HG03196 (cell line): ENCODE results near the gene MORC1.

ENCODE experiments used
- ATAC-seq: cut with Tn5 transposase; IDR thresholded peaks from one replicate; pipeline ENCODE4 v1.9.1; 2021; ENCODE audit not compliant: unreplicated experiment

Gene MORC1

DNA sequence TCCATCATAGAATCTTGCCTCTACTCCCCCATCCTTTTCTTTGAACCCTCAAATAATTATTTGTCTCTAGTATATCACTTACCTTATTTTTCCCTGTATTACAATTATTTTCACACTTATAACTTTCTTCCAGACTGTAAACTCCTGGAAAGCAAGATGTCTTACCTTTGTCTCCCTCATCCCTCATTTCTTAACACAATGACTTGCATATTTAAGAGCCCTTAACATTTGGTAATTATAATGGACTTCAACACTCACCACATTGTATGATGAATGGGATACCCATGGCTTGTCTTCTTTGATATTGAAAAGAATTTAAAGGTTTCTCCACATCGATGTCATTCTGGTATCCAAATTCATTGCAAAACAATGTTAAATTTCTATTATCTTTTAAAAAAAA is 82.9 kb downstream of the MORC1 start:
- no peak for ATAC-seq

DNA sequence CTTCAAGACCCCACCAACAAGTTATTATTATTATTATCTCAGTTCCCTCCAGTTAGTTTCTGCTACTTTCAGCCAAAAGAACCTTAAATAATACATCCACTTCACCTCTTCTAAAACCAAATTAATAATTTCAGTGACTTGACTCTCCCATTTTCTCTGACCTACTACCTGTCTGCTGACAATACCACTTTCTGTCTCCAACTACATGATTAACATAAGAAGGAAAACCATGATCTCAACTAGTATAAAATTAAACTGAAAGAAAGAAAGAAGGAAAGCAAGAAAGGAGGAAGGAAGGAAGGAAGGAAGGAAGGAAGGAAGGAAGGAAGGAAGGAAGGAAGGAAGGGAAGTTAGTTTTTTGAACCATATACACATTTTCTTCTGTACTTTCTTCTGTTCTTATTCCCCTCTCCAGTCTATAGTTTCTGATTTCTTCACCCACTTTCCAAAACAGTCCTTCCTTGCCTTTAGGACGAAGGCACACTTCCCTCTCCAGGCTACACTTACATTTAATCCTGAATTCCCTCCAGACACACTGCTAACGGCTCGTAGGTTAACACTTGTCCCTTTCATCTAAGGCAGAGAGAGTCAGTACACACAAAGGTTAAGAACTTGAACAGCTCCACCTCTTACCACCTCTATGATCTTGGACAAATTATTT is 84.8 kb downstream of the MORC1 start:
- no peak for ATAC-seq

DNA sequence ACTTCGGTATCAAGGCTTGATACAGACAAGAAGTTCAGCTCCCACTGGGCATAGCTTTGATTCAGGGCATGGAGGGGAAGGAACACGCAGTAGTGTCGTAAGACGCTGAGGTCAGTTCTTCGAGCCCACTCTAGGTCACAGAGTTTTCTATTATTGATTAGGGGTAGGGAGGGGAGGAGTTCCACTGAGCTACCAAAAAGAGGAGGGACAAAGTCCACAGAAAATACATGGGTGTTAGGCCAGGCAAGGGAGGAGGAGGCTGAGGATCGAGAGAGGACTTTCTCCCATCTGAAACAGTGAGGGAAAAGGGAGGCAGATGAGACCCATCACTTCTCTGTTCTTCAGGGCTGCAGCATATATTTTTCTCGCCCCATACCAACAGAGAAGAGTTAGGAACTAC is 89.2 kb downstream of the MORC1 start:
- no peak for ATAC-seq

DNA sequence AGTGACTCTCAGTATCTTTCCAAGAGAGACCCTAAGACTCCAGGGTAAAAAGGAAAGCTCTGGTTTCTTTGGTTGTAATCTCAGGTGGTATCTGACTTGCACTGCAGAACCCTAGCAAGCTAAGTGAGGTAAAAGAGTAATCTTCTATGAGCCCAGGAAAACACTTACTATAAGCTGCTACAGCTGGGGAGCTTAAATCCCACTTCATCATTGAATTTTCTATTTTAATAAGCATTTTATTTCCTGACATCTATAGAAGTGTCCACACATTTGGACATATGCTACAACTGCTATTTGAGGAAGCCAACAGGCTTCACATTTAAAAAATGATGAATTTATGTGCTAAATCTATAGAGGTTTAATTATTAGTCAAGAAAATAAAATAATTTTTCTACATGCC is 91.1 kb downstream of the MORC1 start:
- no peak for ATAC-seq

DNA sequence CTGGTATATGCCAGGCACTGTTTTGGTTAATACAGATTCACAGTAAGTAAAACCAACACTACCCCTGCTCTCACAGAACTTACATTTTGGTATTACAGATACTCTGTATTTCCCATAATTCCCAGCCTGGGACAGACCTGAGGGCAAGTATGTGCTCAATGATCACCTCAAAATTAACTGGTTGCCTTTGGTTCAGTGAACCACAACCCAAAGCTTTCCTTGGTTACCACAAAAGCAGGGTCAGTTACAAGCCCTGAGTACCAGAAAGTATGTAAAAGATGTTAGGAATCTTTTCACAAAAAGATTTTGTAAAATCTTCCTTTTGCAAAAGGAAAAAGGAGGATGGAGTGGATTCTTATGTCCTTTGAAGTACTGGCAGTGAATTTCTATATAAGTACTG is 92.0 kb downstream of the MORC1 start:
- ATAC-seq: no peak

DNA sequence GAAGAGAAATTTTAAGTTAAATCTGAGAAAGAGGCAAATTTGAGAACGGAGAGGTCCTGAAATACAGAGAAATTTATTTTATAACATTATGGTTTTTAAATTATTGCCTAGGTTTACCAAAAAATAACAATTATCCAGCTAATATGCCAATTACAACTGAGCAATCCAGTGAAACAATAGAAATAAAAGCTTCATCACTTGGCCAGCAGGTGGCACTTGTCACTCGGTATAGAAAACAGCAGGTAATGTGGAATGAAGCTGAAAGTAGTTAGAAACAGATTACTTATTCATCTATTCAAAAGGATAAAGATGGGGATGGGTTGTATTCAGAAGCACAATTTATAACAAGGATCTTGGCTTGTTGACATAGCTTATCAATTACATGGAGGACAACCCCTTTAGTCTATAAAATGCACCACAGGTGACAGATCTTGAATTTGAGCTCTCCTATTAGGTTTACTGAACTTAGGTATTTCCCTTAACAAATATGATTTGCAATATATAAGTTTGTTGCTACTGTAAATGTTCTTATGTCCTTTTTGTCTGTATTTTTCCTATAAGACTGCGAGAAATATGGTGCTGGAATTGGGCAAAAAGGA is 94.2 kb downstream of the MORC1 start:
- ATAC-seq: peak; percentile 88

DNA sequence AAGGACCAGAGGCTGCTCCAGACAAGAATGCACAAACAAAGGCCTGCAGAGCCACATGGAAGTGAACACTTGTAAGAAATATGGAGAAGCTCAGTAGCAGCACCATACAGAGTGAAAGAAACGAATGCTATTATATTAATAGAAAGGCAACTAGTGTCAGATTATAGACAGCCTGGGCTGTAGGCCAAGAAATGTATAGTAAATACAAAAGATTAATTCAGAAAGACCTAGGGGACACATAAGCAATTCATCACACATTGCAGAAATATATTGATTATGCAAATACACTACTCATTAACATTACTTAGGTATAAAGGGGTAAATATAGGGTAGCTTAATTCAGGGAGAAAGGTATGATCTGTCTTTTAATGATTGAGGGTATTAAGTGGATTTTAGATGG is 94.8 kb downstream of the MORC1 start:
- no peak for ATAC-seq

DNA sequence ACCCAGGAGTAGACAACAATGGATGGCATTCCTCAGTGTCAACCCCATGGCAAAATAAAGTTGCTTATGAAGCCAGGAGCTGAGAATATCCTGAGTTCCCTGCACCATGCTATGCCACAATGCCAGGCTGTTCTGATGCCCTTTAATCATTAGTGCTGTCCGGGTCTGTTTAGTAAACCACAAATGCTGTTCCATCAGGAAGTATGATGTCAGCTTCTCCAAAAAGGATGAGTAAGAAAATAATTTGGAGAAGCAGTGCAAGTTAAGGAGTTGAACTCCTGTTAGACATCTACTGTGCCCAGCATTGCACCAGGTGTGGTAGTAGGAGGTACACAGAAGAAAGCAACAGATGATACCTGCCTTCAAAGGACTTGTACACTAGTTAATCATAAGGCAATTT is 96.4 kb downstream of the MORC1 start:
- ATAC-seq: no peak

DNA sequence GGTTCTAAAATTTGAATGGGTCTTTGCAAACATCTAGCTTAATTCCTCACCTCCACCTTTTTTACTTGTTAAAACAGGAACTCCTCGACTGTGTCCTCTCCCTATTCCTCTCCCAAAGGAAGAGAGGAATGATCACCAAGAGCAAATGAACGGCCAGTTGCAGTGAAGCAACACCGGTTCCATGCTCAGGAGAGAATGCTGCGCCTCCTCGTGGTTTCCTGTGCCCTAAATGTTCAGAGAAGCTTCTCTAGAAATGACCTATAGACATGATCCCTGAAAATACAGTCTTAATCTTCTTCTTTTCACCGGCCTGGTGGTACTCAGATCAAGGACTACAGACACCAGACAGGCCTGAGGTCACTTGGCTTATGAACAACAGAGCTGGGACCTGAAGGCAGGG is 99.1 kb downstream of the MORC1 start:
- no peak for ATAC-seq

DNA sequence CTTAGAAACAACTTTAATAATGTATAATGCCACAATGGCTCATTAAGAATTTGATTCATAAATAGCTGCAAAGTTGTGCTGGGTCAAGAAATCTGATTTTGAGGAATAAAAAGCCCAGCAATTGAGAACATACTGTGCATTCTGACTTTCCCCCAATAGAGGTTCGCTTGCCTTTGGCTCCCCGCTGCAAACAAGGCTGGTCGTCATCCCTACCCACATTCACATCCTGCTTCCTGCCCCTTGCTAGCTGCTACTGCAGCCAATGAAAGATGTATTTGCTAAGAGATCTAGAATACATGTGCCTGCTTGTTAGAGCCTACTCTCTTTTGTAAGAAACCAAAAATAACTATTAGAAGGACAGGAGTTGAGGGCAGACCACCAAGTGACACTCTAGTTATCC is 112.5 kb downstream of the MORC1 start:
- ATAC-seq: no peak

DNA sequence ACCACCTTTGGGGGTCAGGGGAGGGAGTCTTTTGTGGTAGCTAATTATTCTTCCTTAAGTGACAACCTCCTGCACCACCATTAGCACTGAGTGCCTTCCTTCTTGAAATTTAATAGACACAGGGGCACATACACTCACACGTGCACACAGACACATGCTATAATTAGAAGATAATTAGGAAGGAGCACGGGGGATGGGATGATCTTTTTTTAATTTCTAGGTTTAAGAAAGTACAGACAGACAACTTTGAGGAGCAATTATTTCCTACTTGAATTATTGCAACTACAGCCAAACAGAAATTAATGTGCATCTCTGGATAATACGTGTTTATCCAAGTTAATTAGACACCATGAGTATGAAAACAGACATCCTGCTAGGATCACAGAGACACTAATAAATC is 119.5 kb downstream of the MORC1 start:
- no peak for ATAC-seq

DNA sequence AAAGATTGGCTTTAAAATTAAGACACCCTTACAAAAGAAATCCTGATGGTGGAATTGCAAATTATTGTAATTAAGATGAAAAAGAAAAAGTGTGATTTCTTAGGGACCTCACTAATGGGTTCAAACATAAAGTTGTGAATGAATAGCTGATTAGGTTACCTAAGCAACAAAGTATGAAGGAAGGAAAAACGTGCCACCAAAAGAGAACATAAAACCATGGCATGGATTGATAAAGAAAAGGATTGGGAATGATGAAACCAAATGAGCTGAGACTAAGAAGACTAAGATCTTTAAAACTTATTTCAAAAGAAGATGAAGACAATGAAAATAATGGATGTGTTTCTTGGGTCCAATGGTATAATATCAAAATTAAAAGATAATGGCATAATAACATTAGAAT is 132.1 kb downstream of the MORC1 start:
- ATAC-seq: no peak

DNA sequence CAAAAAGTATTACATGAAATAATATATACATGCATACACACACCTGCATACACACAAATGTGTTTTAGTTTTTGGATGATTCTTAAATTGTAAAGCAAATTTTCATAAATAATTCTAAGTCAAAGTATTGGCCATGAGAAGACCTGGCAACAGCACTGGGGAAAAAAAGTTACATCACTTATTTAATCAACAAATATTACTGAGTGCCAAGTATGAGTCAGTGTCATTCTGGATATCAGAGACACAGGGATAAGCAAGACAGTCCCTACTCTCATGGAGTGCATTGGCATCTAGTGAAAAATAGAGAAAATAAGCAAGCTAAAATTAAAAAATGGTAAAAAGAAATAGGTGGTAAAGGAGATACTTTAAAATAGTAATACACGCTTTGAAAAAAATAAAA is 134.9 kb downstream of the MORC1 start:
- ATAC-seq: no peak

DNA sequence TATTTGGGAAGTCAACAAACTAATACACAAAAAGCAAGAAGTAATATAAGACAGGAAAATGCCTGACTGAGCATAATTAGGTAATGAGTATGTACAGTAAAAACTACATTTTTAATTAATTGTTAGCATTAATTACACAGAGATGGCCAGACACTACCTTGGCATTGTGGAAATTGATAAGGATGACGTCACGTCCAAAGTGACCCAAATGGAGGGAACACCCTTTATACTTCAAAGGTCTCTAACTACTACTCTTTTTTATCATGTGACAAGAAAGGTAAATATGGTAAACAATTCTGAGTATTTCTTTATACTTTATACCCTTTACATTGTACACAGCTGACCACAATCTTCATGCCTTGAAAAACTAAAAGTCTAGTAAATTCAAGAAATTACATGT is 141.9 kb downstream of the MORC1 start:
- no peak for ATAC-seq

DNA sequence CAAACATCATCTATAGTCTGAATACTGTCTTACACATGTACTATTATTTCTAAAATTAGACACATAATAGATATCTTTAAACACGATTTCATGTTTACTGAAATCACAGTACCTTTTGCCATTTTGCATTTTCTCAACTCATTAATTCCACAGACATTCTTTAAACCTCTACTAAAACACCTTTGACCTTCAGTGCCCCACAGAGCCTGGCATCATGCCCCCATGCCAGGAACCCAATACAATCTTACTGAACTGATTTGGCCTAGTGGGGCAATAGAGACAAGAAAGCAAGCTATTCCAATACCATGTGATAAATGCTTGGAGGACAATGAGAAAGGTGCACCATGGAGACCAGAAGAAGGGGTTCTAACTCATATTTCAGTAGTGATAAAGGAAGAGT is 144.9 kb downstream of the MORC1 start:
- ATAC-seq: no peak

DNA sequence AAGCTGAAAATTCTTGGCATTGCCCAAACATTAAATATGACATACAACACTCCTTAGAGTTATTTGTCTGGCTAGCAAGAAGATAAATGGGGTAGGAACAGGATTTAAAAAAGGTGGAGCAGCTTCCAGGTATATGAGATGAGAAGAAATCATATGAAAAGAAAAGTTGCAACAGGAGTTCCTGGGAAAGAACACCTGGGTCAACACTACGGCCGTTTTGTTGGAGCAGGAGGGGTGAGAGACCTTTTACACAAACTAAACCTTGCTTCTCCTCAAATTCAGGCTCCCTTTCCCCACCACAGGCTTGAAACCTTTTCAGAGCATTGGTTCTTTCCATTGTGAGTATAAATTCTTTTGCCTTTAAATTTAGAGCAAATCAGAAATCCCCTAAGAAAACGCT is 145.5 kb downstream of the MORC1 start:
- no peak for ATAC-seq

DNA sequence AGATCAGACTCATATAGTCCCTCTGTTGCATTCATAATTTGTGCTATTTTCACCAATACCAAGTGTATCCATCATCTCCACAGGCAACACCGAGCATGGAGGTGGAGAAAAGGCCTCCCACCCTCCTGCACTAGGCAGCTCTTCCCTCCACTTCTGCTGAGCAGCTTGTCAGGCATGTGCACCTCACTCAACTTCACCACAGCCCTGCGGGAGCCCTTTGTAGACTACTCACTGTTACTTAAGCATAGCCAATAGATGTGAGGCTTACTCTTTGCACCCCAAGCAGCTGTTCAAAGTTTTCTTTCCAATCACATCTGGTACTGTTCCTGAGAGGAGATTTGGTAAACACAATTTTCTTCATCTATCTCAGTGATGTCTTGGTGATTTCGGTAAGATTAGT is 147.4 kb downstream of the MORC1 start:
- no peak for ATAC-seq

DNA sequence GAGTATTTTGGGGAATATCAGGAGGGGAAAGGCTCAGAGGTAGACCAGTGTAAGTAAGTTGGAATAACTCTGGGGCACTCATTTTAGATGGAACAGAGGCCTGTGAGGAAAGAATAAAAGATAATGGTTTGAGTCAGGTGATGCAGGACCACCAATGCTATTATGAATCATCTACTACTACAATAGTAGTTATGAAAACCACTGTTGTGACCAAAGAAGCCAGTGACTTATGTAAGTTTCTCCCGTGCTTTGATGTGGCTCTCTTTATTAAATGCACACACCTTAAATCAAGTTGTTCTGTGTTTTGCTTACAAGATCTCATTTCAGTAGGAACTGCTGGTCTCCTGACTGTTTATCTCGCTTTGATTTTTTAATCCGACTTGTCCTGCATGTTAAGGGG is 151.2 kb downstream of the MORC1 start:
- ATAC-seq: no peak

DNA sequence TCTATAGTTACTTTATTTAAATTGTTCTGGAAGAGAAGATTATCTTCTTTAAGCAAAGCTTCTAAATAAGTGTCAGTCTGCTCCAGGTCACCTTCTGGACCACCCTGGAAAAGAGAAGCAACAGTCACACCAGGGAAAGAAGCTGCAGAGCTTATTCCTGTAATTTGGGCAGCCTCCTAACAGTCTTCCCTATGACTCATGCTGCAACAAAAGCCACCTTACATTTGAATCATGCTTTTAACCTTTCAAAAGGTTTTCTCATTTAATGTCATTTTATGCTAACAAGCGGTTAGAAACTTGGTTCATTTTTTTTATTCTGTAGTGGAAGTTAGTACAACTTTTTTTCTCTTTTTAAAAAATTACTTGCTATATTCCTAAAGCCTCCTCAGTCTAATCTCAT is 158.9 kb downstream of the MORC1 start:
- ATAC-seq: no peak

DNA sequence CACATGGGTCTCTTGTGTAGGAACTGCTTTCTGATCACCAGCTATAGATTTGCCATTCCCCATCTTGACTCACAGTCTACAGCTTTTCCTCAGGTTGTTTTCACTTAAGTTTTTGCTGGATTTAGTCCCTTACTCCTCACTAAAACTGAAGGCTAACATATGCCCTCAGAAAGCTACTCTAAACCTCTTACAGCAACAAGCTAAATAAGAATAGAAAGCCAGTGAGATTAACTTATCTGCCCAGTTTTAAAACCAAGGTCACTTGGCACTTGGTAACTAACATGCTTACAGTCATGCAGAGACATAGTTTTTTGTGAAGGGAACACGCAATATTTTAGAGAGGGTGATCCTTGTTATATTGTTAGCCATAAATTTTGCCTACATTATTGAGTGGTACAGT is 164.2 kb downstream of the MORC1 start, which contains the start of gene GUCA1C:
TSS of gene GUCA1C (minus strand) at position 180 of the 400 bp plus-strand sequence. CDS start at position 63, 117 bp downstream.
- ATAC-seq: no peak

DNA sequence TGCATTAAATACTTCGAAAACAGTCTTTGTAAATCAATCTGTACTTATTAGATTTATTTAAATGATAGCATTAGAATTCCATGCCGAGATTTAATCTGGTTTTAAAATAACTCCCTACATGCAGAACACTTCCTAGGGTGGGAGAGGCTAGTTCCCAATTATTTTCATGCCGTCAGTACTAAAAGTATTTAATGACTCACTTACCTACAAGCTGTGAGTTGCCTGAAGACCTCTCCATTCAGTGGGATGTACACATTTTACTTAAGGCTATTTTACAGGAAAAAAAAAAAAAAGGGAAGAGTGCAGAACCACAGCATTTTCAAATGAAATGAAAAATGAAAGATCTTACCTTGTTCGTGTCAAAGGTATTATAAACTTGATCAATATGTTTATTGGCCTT is 164.7 kb downstream of the MORC1 start:
- ATAC-seq: no peak

DNA sequence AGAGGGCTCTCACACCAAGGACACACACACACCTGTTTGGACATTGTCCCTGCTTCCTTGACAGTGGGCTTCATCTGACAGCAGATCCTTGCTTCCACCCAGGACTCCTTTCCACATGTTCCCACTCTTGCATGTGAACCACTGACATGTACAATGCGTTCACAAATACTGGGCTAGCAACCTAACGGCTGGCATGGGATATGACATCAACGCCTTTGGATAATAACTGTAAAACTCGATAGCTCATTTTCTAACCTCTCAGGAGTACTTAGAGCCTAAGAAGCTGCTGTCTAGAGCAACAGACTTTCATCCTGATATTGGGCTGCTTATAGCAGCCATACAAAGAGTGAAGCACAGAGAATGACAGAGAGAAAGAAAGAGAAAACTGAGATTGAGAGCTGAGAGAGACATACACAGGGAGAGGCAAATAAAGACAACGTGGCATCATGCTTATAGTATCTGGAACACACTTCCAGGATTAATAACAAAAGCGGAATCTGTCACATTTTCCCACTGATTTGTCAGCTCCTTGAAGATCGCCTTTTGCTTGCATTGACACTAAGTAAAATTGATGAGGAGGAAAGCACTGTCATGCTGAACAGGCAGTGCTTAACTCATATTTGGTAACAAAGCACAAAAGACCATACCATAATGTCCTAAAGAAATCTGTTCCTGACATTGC is 166.0 kb downstream of the MORC1 start:
- ATAC-seq: no peak

DNA sequence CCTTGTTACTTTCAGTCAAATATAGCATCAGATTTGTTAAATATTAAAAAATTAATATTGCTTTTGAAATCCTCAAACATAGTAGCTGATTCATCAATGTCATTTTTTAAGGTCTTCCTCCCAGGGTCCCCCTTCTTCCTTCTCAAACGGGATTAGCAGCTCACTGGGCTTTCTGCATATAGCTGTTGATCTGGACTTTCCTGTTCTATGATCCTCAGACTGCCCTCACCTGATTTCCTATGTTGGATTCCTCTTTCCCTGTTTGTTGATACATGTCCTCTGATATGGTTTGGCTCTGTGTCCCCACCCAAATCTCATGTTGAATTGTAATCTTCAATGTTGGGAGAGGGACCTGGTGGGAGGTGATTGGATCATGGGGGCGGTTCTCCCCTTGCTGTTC is 170.1 kb downstream of the MORC1 start:
- no peak for ATAC-seq
